Activated gamma-delta T cell (primary cell): Measurements from ENCODE around the gene ESF1.
"Not testable (repeated sequence)": the region's sequence is repeated elsewhere in the genome, so short reads cannot be mapped to it uniquely, and the experiment has no call there.

ENCODE experiments used
- DNase-seq: peaks from one replicate; lab custom pipeline; 2025; lab: John Stamatoyannopoulos, UW

Gene ESF1

DNA sequence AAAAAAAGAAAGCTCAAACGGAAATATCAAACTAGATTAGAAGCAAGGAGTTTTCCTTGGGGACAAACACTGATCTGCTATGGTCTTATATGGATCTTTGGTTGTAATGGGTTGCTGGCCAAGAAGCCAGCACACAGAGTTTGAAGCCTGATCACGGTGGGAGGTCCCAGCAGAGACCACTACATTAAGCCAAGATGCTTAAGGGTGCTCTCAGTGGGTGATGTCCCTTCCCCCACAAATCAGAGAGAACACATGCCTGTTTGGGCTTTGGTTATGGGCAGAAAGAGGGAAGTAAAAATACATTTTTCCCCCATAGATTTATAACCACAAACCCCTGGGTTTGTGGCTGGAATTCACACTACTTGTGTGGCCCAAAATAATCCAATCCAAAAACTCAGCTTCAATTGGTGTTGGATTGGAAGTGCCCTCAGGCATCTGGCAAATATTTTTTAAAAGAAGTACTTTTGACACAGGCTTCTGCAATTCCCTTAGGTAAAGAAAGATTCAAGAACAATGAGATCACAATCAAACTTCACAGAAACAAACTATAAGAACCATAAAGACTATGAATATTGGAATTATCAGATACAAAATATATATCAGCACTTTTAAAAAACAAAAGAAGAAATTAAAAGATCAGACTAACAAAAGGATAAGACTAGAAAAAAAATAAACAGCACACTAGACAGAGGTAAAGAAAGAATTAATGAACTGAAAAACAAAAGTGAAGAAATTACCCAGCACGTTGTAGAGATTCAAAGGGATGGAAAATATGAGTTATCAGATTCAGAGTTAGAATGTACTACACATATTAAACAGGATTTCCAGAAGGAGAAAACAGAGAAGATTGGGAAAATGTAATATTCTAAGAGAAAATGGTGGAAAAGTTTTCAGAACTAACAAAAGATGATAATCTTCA is 44.7 kb downstream of the ESF1 start:
- DNase-seq: no peak

DNA sequence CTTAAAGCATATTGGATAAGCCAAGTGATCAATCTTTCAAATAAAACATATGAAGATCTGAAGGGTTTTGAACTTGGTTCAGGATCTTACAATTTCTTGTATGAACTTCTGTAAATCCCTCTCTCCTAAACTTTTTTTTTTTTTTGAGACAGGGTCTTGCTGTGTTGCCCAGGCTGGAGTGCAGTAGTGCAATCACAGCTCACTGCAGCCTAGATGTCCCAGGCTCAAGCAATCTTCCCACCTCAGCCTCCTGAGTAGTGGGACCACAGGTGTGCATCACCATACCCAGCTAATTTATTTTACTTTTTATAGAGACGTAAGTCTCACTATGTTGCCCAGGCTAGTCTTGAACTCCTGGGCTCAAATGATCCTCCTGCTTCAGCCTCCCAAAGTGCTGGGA is 46.5 kb downstream of the ESF1 start:
- DNase-seq: not testable (repeated sequence)

DNA sequence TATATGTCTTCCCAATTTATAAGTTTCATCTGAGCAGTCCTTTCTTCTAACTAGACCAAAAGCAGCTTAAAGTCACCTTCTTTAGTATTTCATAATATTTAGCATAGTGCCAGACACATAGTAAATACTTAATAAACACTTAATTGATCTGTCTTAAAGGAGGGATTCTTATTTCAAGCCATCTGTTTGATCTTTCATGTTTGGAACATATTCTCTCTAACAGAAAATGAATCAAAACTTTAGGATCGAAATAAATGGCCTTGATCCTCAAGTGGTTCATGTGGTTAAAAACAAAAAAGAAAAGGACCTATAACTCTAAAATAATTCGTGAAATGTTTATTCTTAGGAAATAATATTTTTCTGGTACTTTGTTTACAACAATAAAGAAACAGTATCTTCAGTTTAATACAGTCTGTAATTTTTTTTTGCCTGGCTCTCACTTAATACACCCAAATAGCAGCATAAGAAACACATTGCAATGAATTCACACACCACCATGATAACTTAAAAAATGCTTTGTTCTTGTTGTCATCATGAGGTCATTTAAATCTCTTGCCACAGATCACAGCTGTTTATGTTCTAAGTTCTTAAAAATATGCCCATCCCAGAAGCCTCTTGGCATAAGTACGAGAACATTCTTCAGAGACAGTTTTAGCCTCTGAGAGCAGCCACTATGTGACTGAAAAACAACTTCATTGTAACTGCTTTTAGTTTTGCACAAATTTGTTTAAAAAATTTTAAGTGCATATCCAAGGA is 48.1 kb downstream of the ESF1 start:
- DNase-seq: no peak

DNA sequence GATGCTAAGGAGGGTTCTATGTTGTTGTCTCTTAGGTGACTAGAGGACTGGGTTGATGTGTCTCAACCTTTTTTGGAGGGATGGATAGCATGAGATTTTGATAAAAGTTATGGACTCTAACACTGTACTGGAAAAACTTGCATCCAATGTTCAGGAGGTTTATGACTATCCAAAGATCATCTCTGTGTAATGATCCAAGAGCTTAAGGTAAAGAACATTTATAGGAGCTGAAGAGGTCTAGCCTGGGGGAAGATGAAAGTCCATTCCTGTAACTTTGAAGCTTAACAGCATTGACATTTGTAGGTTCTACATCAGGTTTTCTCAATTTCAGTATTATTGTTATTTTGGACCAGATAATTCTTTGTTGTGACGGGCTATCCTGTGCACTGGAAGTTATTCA is 48.9 kb downstream of the ESF1 start:
- DNase-seq: no peak

DNA sequence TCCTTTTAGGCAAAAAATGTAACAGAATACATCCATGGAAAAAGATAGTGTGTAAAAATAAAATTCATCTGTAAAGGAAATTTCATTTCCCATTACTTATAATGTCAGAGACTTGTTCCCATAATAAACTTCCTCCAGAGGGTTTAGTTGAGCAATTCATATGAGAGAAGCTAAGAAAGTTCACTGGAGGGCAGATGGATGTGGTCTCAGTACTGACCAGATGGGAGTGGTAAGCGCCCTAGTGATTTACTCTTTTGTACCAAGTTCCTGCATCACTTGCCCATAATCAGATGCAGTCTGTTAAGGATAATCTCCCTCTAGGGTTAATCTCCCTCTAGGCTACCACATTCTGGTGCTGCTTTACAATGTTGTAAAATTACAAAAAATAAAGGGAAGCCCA is 61.7 kb downstream of the ESF1 start:
- no peak for DNase-seq

DNA sequence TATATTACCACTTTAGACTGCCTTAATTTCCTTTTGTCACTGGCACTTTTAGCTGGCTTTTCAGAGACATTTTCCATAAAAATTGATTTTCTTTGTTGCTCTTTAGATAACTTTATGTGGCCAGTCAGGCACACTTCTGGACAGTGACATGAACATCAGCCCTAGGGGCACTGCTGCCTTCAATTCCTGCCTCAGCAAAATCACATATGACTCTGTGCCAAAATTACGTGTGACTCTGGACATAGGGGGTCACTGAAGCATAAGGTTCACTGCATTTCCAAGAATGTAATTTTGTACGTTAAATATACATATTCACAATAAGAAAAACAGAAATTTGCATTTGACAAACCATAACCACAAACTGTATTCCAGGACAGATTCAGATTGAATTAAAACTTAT is 66.5 kb downstream of the ESF1 start:
- DNase-seq: no peak

DNA sequence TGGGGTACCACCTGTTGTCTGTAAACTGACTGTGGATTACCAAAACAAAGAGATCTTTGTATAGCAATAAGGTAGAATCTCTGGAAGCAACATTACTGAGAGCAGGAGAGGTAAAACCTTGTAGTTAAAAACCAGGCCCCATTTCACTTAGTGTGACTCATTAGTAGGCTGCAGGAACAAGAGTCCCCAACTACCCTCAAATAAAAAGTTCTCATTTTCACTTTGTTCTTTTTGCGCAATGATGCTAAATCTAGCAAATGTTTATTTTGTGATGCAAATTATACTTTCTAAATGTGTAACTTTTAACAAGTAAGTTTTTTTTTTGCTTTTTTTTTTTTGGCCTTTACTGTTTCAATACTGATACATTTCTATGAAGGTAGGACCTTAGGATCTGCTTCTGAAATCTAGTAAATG is 67.1 kb downstream of the ESF1 start:
- DNase-seq: no peak

DNA sequence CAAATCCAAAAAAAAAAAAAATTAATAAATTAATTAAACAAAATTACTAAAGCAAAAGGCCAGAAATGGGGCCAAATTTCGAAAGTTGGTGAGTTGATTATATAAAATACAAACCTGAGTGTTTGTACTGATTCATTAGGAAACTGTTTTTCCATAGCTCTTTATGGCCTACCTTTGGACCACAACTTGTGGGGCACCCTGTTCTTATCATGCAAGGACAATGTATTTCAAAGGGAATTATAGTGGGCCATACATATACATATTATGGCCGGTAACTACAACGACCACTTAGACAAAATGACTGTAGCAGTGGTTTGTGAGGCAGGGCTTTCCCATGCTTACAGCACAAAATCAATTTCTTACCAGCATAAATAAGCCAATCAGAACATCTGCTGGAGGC is 69.5 kb downstream of the ESF1 start:
- DNase-seq: no peak

DNA sequence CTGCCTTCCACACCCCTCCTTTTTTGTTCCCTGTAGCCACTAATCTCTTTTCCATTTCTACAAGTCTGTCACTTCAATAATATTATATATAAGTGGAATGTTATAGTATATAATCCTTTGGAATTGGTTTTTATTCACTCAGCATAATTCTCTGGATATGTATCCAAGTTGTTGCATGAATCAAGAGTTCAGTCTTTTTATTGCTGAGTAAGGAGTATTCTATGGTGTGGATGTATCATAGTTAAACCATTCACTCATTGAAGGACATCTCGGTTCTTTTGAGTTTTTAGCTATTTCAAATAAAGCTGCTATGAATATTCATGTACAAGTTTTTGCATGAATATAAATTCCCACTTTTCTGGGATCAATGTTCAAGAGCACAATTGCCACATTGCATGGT is 76.5 kb downstream of the ESF1 start:
- DNase-seq: no peak

DNA sequence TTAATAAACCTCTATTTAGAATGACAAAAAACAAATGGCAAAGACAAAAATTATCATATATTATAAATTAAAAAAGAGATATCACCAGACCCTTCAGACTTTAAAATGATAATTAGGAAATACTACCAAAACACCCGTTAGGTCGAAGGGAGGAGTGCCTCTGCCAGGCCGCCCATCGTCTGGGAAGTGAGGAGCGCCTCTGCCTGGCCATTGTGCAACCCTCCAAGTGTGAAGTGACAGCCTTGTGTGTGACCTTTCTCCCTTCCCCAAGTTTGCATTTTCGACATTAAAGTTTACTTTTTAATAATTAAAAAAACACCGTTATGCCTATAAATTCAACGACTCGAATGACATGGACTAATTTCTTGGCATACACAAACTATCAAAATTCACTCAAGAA is 81.5 kb downstream of the ESF1 start:
- DNase-seq: no peak

DNA sequence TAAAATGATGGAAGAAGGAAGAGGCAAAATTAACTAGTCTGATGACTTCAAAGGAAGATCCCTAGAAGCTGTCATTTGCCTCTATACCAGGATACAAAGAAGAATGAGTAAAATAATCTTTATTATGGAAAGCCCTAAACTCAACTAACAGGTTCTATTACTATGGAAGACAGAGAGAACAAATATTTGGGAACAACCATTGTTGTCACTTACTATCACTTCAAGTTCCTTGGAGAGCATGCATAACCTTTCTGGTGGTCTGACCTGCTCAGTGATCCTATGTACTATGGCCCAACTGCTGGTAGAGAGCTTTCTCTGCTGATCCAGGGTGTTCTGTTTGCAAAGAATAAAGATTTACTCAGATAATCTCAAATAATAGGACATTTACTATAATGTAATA is 83.2 kb downstream of the ESF1 start:
- DNase-seq: no peak

DNA sequence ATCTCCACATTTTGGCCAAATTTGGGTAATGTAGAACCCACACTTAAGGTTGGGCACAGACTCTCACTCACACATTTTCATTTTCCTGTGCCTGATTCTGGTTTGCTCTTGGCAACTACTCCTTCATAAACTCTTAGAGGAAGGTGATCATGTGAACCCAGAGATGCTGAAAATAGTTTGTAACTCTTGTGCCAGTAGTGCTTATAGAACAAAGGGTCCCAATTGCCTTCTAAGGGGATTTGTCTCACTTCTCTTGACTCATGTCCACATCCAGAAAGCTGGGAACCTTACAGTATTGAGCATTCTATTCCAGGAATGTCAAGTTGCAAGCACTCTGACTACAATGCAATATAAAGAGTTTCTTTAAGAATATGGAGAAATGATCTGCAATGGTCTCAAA is 84.0 kb downstream of the ESF1 start:
- DNase-seq: no peak

DNA sequence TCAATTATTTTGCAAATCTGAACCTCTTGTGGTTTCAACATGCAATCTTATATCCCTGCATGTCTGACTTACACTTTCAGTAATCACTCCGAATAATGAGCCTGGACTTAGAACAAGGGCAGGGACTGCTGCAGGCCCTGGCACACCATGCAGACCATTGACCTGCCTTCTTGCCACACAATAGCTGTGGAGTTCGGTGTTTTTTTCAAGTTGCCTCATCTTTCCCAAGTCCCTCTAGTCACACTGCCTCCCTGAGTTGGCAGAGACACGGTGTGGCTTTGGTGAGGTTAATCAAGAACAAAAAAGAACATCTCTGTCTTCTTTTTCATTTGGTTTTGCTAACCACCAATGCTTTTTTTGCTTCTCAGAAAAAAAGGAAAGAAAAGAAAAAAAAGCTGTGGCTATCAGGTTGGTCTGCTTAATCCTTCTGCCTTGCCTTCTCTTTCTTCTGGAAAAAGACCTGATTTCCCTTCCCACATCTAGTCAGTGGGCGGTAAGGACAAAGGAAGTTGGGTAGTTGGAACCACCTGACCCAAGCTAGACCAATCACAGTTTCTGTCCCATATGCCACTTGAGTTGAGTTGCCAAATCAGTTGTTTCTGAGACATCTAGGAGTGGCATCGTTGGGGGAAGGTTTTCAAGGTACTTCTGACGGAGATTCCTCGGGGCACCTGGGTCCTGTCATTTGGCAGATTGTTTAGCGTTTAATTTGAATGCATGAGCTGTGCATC is 90.1 kb downstream of the ESF1 start:
- DNase-seq: no peak

DNA sequence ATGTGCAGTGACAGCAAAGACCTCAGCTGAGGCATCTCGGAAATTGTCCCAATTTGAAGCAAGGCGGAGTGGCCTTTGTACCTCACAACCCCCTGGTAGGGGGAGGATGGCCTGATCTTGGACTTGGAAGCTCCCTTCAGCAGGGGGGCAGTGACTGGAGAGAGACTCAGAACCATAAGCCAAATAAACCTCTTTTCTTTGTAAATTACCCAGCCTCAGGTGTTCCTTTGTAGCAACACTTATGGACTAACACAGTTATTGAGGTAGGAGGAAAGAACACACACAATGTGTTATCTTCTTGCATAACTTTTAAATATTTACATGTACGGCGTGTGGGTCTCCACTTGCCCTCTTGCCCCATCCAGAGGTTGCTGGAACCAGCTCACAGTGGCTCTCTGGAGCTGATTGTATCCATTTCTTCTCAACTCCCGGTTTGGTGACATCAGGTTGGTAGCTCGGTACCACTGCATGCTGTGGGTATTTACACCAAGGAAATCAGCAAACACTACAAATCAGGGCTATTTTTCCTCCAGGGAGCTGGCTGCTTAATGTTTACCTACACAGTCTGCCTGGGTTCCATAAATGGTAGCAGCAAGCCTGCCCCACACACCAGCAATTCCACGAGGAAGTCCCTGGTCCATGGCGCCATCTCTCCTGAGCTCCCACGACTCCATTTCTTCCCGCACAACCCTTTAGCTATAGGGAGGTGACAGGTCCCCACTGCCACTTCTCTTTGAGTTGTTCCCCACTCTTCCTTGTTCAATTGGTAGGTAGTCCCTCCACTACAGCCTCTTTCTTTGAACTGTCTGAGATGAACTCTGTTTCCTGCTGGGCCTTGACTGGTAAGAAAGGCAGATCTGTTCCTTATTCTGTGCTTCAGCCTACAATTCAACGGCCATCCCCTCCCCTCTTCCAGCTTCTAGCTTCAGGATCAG is 91.7 kb downstream of the ESF1 start:
- no peak for DNase-seq

DNA sequence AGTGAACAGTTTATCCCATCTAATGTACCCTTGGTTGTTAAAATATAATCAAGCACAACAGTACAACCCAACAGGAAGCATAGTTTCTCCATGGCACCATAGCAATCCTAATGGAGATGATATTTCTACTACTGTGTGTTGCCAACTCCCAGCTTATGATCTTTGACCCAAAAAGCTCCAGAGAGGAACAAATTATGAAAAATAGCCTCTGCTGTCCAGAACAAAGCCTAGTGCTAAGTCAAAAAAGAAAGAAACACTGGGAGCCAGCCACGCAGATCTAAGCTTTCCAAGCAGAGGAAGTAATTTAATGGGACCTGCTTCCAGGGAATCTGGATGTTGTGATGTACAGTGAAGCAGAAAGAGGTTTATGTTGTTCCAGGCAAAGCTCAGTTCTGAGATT is 93.8 kb downstream of the ESF1 start:
- no peak for DNase-seq

DNA sequence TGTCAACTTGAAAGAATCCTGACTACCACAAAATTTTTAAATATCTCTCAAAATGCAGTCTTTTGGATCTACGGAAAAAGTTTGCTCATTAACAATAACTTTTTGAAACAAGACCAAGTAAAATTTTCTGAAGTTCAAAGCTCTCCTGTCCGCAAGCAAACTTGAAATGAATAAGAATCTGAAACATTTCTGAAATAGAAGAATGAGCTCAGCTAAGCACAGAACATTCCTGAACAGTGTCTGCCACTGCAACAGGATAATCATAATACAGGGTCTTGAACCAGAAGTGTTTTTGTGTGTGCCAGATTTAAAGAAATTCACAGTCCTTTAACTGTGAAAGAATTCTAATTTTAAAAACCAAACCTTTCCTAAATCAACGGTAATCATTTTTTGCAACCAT is 96.9 kb downstream of the ESF1 start:
- DNase-seq: no peak

DNA sequence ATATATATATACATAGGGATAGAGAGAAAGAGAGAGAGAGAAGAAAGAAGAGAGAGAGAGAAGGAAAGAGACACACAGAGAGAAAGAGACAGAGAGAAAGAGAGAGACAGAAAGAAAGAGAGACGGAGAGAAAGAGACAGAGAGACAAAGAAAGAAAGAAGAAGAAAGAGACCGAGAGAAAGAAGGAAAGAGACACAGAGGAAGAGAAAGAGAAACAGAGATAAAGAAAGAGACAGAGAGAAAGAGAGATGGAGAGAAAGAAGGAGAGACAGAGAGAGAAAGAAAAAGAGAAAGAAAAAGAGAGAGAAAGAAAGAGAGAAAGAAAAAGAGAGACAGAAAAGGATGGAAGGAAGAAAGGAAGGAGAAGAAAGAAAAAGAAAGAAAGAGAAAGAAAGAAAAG is 99.1 kb downstream of the ESF1 start:
- DNase-seq: no peak

DNA sequence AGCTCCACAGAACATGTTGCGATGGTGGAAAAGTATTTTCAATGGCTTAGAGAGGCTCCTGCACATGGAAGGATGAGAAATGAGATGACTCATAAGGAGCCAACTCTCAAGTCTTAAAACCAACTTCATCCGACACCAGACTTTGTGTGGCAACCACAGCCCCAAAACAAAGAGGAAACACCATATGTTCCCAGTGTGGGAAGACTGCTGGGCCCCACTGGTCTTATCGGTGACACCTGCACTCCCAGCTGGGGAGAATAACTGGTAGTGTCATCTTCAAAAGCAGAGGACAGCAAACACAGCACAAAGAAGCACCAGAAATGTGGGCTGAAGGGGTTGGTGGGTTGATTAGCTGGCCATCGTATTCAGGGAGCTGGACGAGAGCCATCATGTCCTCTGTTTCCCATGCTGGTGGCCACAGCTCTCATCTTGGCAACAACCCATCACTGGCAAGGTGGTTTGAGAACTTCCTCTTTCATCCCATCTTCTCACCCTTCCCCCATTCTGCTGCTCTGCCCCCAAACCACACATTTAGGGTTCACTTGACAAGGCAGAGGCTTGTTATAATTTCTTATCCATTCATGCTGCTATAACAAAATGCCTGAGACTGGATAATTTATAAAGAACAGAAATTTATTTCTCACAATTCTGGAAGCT is 100.0 kb downstream of the ESF1 start:
- DNase-seq: no peak

DNA sequence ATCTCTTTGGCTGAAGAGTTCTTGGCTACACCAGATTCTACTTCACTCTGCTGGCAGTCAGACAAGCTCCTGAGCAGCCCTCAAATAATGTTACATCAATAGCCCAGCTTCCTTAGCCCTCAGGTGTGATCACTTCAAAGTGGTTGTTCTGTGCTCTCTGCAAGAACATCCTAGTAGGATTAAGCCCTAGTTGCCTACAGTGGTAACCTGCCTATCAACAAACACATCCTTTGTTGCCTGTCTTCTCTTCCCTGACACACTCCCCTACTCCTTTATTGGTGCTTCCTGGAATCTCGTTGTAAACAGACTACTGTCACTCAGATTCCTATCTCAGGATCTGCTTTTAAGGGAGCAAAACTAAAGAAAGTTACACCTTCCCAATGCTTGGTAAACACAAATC is 100.9 kb downstream of the ESF1 start:
- DNase-seq: no peak

DNA sequence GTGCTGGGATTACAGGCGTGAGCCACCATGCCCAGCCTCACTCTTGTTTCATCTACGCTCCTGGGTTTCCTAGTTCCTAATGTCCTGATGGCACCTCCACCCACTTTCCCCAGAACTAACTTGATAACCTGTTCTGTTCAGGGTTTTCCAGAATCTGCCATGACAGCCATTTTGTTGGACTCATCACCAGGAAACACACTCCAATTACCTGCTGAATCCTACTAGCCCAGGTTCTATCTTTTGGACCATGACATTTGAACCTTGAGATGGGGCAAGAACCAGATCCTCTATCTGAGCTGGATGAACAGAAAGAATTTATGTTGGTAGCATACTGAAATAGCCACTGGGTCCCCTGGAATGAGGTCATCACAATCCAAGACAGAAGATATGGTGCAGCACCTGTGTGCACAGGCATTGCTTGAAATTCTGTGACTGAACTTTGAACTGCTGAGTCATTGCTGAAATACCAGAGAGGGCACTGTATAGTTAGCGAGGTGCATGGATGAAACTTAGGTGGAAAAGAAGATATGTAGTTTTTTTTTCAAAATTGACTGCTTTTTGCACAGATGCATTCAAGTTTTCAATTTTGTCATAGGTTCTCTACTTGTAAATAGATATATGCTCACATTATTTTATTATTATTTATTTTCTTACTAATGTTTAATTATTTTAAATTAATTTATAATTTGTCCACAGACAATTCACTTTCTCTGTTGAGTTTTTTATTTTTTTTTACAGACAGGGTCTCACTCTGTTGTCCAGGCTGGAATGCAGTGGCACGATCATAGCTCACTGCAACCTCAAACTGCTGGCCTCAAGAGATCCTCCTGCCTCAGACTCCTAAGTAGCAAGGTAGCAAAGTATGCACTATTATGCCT is 103.2 kb downstream of the ESF1 start:
- DNase-seq: no peak
